Peyer's patch (tissue), 4 donors: ENCODE measurements around the gene CRIP2.

Experiments
- POLR2A ChIP-seq, 2 donors: fragments of 450-650 bp; IDR thresholded peaks; one replicate each; pipeline ENCODE4 v1.5.1; 2017; ENCODE audit warnings: antibody characterized with exemption in 2 of 2, mild to moderate bottlenecking in 2 of 2, moderate library complexity in 2 of 2
- TF ChIP-seq, protein P1 (sequence below), 6 experiments: fragments of 450-650 bp in 4 of 6; fragments of 200-600 bp in 2 of 6; sonication (generic) in 1 of 6; IDR thresholded peaks; one replicate each; pipeline ENCODE4 v1.5.1; 2017 to 2019; ENCODE audit warnings: antibody characterized with exemption in 6 of 6, mild to moderate bottlenecking in 3 of 6, moderate library complexity in 1 of 6

DNA sequence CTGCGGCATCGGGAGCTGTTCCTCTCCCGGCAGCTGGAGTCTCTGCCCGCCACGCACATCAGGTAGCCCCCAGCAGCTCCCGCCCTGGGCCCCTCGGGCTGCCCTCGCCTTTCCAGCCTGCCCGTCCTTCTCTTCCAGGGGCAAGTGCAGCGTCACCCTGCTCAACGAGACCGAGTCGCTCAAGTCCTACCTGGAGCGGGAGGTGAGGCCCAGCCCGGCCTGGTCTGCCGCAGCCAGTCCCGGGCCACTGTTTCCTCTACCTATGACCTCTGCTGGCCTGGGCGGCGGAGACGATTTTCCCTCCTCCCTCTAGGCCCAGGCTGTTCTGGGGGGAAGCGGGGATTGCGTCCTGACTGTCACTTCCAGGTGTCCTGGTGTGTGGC, 24.5 kb upstream of the CRIP2 start:
- TF ChIP-seq, protein P1, sequence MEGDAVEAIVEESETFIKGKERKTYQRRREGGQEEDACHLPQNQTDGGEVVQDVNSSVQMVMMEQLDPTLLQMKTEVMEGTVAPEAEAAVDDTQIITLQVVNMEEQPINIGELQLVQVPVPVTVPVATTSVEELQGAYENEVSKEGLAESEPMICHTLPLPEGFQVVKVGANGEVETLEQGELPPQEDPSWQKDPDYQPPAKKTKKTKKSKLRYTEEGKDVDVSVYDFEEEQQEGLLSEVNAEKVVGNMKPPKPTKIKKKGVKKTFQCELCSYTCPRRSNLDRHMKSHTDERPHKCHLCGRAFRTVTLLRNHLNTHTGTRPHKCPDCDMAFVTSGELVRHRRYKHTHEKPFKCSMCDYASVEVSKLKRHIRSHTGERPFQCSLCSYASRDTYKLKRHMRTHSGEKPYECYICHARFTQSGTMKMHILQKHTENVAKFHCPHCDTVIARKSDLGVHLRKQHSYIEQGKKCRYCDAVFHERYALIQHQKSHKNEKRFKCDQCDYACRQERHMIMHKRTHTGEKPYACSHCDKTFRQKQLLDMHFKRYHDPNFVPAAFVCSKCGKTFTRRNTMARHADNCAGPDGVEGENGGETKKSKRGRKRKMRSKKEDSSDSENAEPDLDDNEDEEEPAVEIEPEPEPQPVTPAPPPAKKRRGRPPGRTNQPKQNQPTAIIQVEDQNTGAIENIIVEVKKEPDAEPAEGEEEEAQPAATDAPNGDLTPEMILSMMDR (IDR thresholded peaks at IDR 0.05), result no peak
- TF ChIP-seq POLR2A (IDR thresholded peaks at IDR 0.05), result no peak
